ENCODE results near the gene TECR.

- peak; percentile 99 for TF ChIP-seq POLR2A (IDR thresholded peaks at IDR 0.05)
- no peak for TF ChIP-seq EP300 (IDR thresholded peaks at IDR 0.05; ENCODE audit: low read depth)
These were observed 11.4 kb upstream of the TECR start, which contains the start of gene DNAJB1 for GRCh38 chr19:14517840-14518505.
